ENCODE measurements around the gene HLA-DOA.
A peak's percentile ranks its signal among the peaks of the same experiment; 100 is the strongest.

HLA-DOA gene

DNA sequence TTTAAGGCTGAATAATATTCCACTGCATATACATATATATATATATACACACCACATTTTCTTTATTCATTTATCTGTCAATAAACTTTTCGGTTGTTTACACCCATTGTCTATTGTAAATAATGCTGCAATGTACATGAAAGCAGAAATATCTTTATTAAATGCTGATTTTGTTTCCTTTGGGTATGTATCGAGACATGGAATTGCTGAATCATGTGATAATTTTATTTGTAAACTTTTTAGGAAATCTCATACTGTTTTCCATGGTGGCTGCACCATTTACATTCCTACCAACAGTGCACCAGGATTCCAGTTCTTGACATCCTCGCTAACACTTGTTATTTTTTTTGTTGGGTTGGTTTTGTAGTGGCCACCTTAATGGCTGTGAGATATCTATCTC, 14.1 kb upstream of the HLA-DOA start:
- TF ChIP-seq, protein P1, sequence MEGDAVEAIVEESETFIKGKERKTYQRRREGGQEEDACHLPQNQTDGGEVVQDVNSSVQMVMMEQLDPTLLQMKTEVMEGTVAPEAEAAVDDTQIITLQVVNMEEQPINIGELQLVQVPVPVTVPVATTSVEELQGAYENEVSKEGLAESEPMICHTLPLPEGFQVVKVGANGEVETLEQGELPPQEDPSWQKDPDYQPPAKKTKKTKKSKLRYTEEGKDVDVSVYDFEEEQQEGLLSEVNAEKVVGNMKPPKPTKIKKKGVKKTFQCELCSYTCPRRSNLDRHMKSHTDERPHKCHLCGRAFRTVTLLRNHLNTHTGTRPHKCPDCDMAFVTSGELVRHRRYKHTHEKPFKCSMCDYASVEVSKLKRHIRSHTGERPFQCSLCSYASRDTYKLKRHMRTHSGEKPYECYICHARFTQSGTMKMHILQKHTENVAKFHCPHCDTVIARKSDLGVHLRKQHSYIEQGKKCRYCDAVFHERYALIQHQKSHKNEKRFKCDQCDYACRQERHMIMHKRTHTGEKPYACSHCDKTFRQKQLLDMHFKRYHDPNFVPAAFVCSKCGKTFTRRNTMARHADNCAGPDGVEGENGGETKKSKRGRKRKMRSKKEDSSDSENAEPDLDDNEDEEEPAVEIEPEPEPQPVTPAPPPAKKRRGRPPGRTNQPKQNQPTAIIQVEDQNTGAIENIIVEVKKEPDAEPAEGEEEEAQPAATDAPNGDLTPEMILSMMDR (IDR thresholded peaks at IDR 0.05; ENCODE audit: low read depth, low read length), result no peak
- no peak for DNase-seq (ENCODE audit: extremely low read depth, low read depth)

DNA sequence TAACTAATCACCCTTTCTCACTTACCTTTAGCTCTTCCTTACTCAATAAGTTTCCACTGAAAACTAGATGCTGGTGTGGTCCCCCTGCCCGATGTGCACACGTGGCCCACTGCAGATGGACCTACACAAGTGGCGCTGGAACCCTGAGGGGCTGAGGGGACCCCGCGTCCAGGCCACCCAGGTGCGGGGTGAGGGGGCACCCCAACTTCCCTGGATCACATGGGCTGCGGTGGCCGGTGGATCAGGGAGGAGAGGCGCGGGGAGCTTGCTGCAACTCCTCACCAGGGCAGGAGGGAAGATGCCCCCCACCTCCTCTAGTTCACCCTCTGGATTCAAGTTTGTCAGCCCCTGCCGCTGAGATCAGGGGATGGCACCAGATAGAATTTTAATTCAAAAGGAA, 12.5 kb upstream of the HLA-DOA start:
- DNase-seq (ENCODE audit: extremely low read depth, low read depth), result no peak
- TF ChIP-seq, protein P1 (IDR thresholded peaks at IDR 0.05; ENCODE audit: low read depth, low read length), result no peak

DNA sequence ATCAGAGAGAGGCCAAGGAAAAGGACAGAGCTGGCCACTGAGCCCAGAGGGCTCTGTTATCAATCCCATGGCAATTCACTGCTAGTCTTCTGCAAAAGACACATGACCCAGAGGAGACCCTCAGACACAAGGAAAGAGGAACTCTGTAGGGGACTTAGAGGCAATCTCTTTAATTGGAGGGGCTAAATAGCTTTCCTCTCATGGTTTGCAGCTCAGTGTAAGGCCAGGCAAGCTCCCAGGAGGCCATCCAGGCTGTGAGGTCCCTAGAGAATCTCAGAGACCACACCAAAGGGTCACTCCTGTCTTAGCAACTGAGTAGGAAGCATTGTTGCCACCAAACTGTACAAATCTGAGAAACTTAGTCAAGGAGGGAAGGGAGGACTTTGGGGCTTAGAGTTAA, 10.0 kb upstream of the HLA-DOA start:
- TF ChIP-seq, protein P1 (IDR thresholded peaks at IDR 0.05; ENCODE audit: low read depth, low read length), result no peak
- no peak for DNase-seq (ENCODE audit: extremely low read depth, low read depth)

DNA sequence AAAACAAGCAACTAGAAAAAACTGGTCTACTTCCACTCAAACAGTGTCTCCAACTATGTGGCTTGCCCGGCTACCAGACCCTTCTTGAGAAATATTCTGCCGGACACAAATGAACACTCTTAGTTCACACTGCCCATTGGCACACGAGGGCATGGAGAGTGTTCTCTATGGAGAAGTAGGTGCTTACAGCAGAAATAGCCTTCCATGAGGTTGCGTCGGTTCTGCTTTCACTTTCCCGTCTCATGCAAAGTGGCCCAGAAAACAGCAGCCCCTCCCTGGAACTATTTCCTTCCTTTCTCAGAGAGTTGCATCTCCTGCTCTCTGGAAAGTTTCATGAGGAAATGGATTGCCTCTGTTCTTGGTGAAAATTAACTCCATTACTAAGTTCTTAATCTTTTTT, 9.5 kb upstream of the HLA-DOA start:
- TF ChIP-seq, protein P1 (IDR thresholded peaks at IDR 0.05; ENCODE audit: low read depth, low read length), result no peak
- DNase-seq (ENCODE audit: extremely low read depth, low read depth), result peak; percentile 3

DNA sequence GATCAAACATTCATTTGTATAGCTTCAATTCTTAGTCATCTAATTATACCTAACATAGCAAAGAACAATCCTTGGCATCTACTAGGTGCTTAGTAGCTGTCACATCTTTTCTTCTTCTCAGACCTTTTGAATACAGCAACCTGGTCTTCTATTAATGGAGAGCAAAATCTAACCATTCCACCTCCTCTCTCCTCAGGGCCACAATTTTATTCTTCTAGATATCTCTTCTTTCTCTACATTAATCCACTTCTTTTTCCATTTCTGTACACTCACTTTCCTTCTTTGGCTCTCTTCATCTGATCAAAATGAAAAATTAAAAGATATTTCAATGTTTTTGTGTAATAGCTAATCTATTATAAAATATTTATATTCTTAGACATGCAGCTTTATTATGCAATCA, 9.0 kb upstream of the HLA-DOA start:
- no peak for DNase-seq (ENCODE audit: extremely low read depth, low read depth)
- TF ChIP-seq, protein P1 (IDR thresholded peaks at IDR 0.05; ENCODE audit: low read depth, low read length), result no peak

DNA sequence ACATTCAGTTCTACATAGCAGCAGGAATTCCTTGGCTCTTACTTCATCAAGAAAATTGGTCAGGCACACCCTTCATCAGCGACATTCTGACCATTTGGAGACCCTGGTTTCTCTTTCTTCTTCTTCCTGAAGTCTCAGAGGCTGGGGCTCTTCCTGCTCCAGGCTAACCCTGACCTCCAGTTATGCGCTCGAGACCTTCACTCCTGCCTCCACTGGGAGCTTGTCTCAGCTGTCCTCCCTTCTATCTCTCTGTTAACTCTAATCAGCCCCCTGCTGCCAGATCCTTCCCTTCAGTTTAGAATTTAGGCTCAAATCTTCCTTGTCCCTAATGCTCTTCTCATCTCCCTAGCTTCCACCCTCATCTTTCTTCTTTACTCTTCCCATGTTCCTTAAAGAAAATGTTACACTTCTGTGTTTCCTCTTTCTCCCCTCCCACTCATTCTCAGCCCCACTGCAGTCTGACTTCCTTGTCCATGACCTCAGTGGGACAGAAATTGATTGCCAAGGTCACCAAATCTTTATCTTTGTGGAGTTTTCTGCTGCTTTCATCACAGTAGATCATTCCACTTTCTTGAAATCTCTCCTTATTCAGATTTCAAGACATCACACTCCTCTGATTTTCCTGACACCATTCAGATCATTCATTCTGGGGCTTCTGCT, 8.4 kb upstream of the HLA-DOA start:
- TF ChIP-seq, protein P1 (IDR thresholded peaks at IDR 0.05; ENCODE audit: low read depth, low read length), result no peak
- no peak for DNase-seq (ENCODE audit: extremely low read depth, low read depth)

DNA sequence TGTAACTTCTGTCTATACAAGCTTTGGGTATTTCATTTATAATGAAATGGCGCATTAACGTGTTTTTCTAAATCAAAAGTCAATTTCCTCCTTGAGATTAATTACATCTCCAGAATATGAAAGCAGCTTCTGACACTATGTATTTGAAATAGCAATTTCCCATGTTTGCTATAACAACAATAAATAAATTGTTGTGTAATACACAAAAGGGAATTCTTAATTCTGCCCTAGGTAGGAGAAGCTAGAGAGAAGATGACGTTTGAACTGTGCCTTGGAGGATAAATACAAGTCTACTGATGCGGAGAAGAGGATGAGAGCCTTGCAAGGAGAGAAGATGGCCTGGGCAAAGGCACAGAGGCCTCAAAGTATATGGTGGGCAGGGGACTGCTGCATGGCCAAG, 7.6 kb upstream of the HLA-DOA start:
- DNase-seq (ENCODE audit: extremely low read depth, low read depth), result no peak
- TF ChIP-seq, protein P1 (IDR thresholded peaks at IDR 0.05; ENCODE audit: low read depth, low read length), result no peak

All from AG09319 (cell line).